HAP-1 (cell line): ENCODE measurements around the gene POLH.
A peak's percentile ranks its signal among the peaks of the same experiment; 100 is the strongest.
"Not testable (repeated sequence)": the region's sequence is repeated elsewhere in the genome, so short reads cannot be mapped to it uniquely, and the experiment has no call there.

Experiments used
- DNase-seq, 2 experiments: peaks; one replicate each; pipeline ENCODE4 v3.0.0-alpha.2; 2016 to 2020; ENCODE audit warnings: low spot score in 2 of 2
- H3K27me3 ChIP-seq: fragments of 250-450 bp; sonication (Bioruptor Pico); 2 replicates; pipeline ENCODE4 v1.5.1; 2020; ENCODE audit warnings: low read depth, mild to moderate bottlenecking, moderate library complexity
- H3K36me3 ChIP-seq: fragments of 250-450 bp; sonication (Bioruptor Pico); replicated peaks from 2 replicates; pipeline ENCODE4 v1.5.1; 2020; ENCODE audit warnings: mild to moderate bottlenecking
- H3K4me1 ChIP-seq: fragments of 250-450 bp; sonication (Bioruptor Pico); 2 replicates; pipeline ENCODE4 v1.5.1; 2020; ENCODE audit warnings: mild to moderate bottlenecking
- H3K4me3 ChIP-seq: fragments of 250-450 bp; sonication (Bioruptor Pico); 2 replicates; pipeline ENCODE4 v1.5.1; 2020; ENCODE audit warnings: mild to moderate bottlenecking, moderate library complexity
- H3K9me3 ChIP-seq: fragments of 250-450 bp; sonication (Bioruptor Pico); 2 replicates; pipeline ENCODE4 v1.5.1; 2020; ENCODE audit warnings: mild to moderate bottlenecking, moderate library complexity
- in situ Hi-C: fragments of 300-500 bp; cut with MboI; formaldehyde crosslinking; loops from 3 replicates; pipeline ENCODE4 v1.14.3; 2020; ENCODE audit warnings: low sequenced_read_pairs, inconsistent platforms, mixed read lengths

POLH gene

DNA sequence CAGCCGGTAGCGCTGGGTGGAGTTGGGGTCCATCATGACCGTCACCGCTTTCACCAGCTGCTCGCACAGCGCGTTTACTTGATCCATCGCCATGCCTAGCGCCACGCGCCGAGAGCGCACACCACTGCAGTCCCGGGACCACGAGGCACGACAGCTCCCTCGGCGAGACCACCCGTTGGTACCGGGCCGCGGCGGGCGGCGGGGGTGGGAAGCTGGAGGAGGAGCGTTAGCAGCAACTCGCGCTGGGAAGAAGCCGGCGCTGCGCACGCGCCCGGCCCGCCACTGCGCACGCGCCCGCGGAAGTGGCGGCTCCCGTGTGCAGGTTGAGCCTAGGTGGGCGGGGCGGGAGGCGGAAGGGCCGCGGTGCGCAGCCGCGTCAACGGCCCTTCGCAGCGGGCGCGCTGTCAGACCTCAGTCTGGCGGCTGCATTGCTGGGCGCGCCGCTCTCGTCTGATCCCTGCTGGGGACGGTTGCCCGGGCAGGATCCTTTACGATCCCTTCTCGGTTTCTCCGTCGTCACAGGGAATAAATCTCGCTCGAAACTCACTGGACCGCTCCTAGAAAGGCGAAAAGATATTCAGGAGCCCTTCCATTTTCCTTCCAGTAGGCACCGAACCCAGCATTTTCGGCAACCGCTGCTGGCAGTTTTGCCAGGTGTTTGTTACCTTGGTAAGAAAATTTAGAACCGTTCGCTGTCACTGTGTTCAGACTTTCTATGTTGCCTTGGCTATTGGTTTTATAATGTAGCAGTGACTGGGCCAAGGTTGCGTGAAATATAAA lies at the start of gene POLH, which contains the start of gene XPO5:
POLH (plus strand) TSS at position 414 of the 780 bp plus-strand sequence. CDS start 6,135 bp downstream, outside the sequence.
XPO5 (minus strand) TSS at position 267 of the 780 bp plus-strand sequence; CDS start at position 93, 174 bp downstream.
- Histone ChIP-seq H3K27me3 (no peaks in the 10 kb centered on the region), H3K4me3 (peak within 1 kb of the TSS; percentile 98), H3K9me3 (no peaks in the 10 kb centered on the region), H3K36me3 (peaks cover 25% of the 10 kb centered on the region), H3K4me1 (no peaks in the 10 kb centered on the region; the same call in 1 of the 2 replicates)
- DNase-seq: peak; percentile 91 to 95
- in situ Hi-C loops: no loop called here

DNA sequence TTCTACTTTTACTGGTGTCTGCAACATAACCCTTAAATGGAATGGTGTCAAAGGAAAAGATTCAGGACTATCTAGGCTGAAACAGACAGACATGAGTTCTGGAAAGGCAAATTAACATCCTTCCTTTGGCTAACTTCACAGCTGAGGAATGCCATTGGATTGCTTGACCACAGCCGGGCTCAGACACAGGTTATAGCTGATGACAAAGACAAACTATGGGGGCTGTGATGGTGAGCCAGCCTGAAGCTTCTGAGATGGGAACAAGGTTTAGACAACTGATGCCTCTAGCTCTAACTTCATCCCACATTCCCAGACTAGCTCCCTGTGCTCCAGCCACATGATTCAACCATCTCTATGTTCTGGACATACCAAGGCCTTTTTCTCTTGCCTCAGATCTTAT lies 43.8 kb upstream of the POLH start:
- Histone ChIP-seq H3K27me3 (no peaks in the 10 kb centered on the region), H3K4me1 (no peaks in the 10 kb centered on the region), H3K9me3 (no peaks in the 10 kb centered on the region), H3K4me3 (no peak overlapping the region), H3K36me3 (peaks cover 76% of the 10 kb centered on the region)
- in situ Hi-C loops: no loop called here
- no peak for DNase-seq

DNA sequence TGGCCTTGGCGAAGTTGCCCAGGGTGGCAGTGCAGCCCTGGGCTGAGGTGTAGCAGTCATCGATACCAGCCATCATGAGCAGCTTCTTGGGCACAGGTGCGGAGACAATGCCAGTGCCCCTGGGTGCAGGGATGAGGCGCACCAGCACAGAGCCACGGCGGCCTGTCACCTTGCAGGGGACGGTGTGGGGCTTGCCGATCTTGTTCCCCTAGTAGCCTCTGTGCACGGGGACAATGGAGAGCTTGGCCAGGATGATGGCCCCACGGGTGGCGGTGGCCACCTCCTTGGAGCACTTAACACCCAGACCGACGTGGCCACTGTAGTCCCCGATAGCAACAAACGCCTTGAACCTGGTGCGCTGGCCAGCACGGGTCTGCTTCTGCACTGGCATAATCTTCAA lies 37.0 kb upstream of the POLH start:
- peaks cover 71% of the 10 kb centered on the region for H3K36me3 ChIP-seq
- H3K9me3 ChIP-seq, H3K4me3 ChIP-seq, in situ Hi-C loops, DNase-seq, H3K27me3 ChIP-seq, H3K4me1 ChIP-seq: not testable (repeated sequence)

DNA sequence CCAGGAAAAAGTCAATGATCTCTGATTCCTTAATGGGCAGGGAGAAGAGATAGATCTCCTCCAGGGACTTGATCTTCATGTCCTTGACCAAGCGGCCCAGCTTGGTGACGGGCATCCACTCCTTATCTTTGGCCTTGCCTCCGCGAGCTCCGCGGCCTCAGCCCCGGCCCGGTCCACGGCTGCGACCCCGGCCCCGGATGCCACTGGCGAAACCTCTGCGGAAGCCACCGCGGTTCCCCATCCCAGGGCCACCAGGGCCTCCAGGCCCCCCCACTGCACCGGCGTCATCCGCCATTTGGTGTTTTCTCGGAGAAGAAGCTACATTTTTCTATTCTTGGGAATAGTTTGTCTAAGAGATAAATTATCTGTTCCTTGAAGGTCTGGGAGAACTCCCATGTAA lies 36.6 kb upstream of the POLH start:
- H3K9me3 ChIP-seq, H3K4me1 ChIP-seq, H3K4me3 ChIP-seq, H3K27me3 ChIP-seq, in situ Hi-C loops, DNase-seq: not testable (repeated sequence)
- H3K36me3 ChIP-seq: peaks cover 71% of the 10 kb centered on the region

DNA sequence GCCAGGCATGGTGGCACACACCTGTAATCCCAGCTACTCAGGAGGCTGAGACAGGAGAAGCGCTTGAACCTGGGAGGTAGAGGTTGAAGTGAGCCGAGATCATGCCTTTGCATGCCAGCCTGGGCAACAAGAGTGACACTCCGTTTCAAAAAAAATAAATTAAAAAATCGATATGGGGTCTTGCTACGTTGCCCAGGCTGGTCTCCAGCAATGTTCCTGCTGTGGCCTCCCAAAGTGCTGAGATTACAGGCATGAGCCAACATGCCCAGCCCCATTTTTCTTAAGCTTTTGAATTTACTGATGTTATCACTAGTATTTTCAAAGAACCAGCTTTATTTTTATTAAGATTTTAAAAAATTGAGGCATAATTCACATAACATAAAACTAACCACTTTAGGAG lies 35.5 kb upstream of the POLH start:
- H3K9me3 ChIP-seq: no peaks in the 10 kb centered on the region
- no peak overlapping the region for H3K4me3 ChIP-seq
- H3K4me1 ChIP-seq: no peaks in the 10 kb centered on the region
- H3K36me3 ChIP-seq: peaks cover 74% of the 10 kb centered on the region
- in situ Hi-C loops: no loop called here
- H3K27me3 ChIP-seq: no peaks in the 10 kb centered on the region
- no peak for DNase-seq

DNA sequence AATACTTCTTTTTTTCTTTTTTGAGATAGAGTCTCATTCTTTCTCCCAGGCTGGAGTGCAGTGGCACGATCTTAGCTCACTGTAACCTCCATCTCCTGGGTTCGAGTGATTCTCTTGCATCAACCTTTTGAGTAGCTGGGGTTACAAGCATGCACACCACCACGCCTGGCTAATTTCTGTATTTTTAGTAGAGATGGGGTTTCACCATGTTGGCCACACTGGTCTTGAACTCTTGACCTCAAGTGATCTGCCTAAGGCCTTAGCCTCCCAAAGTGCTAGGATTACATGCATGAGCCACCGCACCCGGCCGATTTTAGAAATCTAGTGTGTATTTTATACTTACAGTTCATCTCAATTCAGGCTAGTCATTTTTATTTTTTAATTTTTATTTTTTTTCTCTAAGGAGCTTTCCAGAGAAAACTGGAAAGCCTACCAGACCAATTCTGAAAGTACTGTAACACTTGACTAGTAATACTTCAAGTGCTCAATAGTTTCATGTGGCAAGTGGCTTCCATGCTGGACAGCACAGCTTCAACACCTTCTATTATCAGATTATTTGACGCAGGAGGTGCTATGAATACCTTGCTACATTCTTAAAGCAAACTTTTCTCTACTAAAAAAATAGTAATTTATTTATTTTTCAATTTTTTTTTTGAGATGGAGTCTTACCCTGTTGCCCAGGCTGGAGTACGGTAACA lies 34.1 kb upstream of the POLH start:
- no peaks in the 10 kb centered on the region for H3K9me3 ChIP-seq
- in situ Hi-C loops: no loop called here
- no peak for DNase-seq
- no peak overlapping the region for H3K4me3 ChIP-seq
- peaks cover 85% of the 10 kb centered on the region for H3K36me3 ChIP-seq
- no peaks in the 10 kb centered on the region for H3K27me3 ChIP-seq
- H3K4me1 ChIP-seq: no peaks in the 10 kb centered on the region

DNA sequence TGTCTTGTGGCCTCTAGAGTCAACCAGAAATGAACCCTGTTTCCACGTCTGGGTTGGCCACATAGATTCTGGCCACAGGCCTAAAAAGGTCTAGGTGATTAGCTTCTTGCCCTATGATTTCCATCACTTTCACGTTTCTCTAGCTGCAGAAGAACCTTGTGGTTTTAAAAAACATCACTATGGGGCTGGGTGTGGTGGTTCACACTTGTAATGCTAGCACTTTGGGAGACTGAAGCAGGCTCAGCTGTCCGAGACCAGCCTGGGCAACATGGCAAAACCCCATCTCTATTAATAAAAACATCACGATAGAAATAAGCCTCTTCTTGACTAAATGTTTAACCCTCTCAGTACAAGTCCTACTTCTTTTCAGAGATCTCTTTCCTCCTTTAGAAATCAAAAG lies 31.5 kb upstream of the POLH start:
- Histone ChIP-seq H3K4me1 (no peaks in the 10 kb centered on the region), H3K36me3 (peaks cover 90% of the 10 kb centered on the region), H3K9me3 (no peaks in the 10 kb centered on the region), H3K27me3 (no peaks in the 10 kb centered on the region), H3K4me3 (no peak overlapping the region)
- no peak for DNase-seq
- in situ Hi-C loops: no loop called here

DNA sequence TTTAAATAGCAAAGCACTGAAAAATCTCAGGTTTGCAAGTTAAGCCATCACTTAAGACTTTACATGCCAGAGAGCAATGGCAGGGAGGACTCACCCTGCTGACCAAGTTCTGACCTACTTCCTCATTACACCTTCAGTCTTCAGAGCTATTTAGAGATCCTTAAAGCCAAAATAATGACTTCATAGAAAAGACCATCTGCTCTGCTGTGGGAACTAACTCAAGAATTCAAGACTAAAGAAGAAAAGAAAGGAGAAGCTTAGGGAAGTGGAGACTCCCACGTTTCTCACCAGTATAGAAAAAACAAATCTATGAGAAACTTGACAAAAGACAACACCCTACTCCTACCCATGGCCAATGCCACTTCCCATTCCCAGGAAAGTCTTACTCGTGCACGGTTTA lies 28.8 kb upstream of the POLH start:
- in situ Hi-C loops: no loop called here
- DNase-seq: no peak
- no peaks in the 10 kb centered on the region for H3K9me3 ChIP-seq
- H3K36me3 ChIP-seq: peaks cover 99% of the 10 kb centered on the region
- H3K4me1 ChIP-seq: no peaks in the 10 kb centered on the region
- no peak overlapping the region for H3K4me3 ChIP-seq
- H3K27me3 ChIP-seq: no peaks in the 10 kb centered on the region

DNA sequence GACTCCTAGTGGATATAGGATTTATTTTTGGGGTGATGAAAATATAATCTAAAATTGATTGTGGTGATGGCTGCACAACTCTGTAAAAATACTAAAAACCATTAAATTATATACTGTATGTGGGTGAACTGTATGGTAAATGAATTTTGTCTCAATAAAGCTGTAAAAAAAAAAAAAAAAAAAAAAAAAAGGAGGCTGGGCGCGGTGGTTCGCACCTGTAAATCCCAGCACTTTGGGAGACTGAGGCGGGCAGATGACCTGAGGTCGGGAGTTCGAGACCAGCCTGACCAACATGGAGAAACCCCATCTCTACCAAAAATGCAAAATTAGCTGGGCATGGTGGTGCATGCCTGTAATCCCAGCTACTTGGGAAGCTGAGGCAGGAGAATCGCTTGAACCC lies 18.4 kb upstream of the POLH start:
- H3K36me3 ChIP-seq: peaks cover 92% of the 10 kb centered on the region
- H3K4me1 ChIP-seq, H3K9me3 ChIP-seq, in situ Hi-C loops, H3K27me3 ChIP-seq, DNase-seq, H3K4me3 ChIP-seq: not testable (repeated sequence)

DNA sequence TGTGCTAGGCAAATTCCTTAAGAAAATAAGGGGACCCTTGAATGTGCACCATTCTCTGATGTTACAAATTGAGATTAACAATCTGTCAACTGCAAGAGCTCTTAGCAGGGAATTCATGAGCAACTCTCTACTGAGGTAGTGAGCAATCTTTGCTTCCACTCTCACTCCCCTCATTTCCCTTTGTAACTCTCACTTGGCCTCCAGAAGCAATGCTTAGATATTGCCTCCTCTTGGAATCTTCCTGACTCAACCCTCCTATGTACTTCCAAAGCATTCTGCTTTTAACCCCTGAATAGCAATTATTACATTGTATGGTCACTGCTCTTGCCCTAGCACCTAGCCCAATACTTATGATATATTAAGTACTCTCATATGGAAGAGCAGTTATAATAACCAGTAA lies 16.7 kb upstream of the POLH start:
- Histone ChIP-seq H3K4me3 (no peak overlapping the region), H3K27me3 (no peaks in the 10 kb centered on the region), H3K36me3 (peaks cover 95% of the 10 kb centered on the region), H3K4me1 (no peaks in the 10 kb centered on the region), H3K9me3 (no peaks in the 10 kb centered on the region)
- DNase-seq: no peak
- in situ Hi-C loops: no loop called here

DNA sequence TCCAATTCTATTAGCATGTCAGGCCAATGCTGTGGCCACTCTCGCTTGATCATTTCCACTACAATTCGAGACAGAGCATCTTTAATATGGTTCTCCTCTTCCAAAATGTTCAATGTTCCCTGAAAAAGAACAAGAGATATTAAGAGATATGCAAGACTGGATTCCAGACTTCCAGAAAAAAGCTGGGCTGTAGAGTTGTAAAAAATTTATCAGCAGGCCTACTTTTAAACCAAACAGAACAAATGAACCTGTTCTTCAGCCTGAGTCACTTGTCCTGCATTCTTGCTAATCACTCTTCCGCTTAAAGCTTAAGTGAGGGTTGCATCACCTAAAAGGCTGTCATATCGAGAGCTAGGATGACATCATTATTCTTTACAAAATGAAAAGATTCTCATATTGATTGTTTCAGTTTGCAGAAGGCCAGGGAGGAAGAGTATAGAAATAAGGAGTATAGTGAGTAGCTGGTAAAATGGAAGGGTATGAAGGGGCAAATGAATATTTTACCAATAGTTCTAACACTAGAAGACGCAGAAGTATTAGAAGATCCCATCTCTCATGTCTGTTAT lies 5.0 kb upstream of the POLH start:
- in situ Hi-C loops: no loop called here
- no peaks in the 10 kb centered on the region for H3K27me3 ChIP-seq
- peaks cover 68% of the 10 kb centered on the region for H3K36me3 ChIP-seq
- no peaks in the 10 kb centered on the region; the same call in 1 of the 2 replicates for H3K4me1 ChIP-seq
- DNase-seq: no peak
- no peaks in the 10 kb centered on the region for H3K9me3 ChIP-seq
- H3K4me3 ChIP-seq: no peak overlapping the region

DNA sequence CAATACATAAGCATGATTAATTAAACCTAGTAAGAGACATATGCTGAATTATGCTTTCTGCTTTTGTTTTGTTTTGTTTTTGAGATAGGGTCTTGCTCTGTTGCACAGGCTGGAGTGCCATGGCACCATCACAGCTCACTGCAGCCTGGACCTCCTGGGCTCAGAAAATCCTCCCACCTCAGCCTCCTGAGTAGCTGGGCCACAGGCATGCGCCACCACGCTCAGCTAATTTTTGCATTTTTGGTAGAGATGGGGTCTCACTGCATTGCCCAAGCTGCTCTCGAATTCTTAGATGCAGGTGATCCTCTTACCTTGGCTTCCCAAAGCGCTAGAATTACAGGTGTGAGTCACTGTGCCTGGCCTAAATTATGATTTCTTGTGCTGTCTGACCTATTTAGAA lies 4.0 kb upstream of the POLH start:
- Histone ChIP-seq H3K4me3 (no peak overlapping the region), H3K36me3 (peaks cover 57% of the 10 kb centered on the region), H3K27me3 (no peaks in the 10 kb centered on the region), H3K9me3 (no peaks in the 10 kb centered on the region), H3K4me1 (no peaks in the 10 kb centered on the region; the same call in 1 of the 2 replicates)
- in situ Hi-C loops: no loop called here
- no peak for DNase-seq

DNA sequence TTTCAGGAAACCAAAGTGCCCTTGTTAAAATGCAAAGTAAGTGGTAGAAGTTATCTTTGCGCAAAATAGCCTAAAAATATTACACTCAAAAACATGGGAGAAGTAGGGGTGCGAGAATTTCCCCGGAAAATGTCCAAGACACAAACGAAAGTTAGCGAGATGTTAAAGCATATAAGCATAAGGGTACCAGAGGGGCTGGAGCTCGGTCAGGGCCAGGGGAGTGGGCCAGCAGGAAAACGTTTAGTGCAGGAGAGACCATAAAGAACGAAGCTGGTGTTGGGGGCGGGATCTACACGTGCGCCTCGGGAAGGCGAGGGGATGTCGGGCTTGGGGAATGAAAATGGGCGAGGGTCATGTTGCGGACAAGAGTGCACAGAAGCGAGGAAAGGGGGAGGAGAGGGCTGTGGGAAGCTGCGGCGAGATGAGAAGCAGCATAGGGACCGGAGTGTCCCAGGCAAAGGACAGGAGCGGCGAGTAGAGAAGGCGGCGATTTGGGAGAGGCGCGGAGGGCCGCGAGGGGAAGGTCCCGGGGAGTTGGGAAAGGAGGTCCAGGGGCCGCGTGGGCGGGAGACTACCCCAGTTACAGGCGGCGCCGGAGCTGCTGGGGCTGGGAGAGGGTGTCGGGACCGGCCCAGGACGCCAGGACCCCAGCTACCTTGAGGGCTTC lies 747 bp upstream of the POLH start:
- peaks cover 32% of the 10 kb centered on the region for H3K36me3 ChIP-seq
- in situ Hi-C loops: no loop called here
- H3K9me3 ChIP-seq: no peaks in the 10 kb centered on the region
- DNase-seq: peak; percentile 32 to 71
- H3K27me3 ChIP-seq: no peaks in the 10 kb centered on the region
- no peaks in the 10 kb centered on the region; the same call in 1 of the 2 replicates for H3K4me1 ChIP-seq
- peak overlapping the region; percentile 98 for H3K4me3 ChIP-seq
